Activated T-helper 1 cell treated with anti-CD3 and anti-CD28 coated beads, Interleukin-12 subunit alpha, Interleukin-12 subunit beta, Interleukin-2, Interleukin-4 antibody, amounts not matched to agents 30 ng/mL and 10 ng/mL and 1 ng/mL, durations not matched to agents 14 hours and 24 hours and 36 hours (primary cell): ENCODE measurements around the gene PCSK2. TPM values are rescaled to one million over a fixed set of nuclear protein-coding genes. Genes with fewer than 3 reads are reported as not detected.

Experiments
- DNase-seq: peaks from one replicate; pipeline ENCODE4 v3.0.0; 2021; ENCODE audit warnings: low spot score
- H3K27ac Mint-ChIP-seq: one replicate; pipeline ENCODE4 v1.8.0; 2021; ENCODE audit warnings: mild to moderate bottlenecking, mixed read lengths
- H3K27me3 Mint-ChIP-seq: one replicate; pipeline ENCODE4 v1.8.0; 2022; ENCODE audit warnings: mild to moderate bottlenecking, moderate library complexity, mixed read lengths; ENCODE audit not compliant: insufficient read depth
- H3K36me3 Mint-ChIP-seq: one replicate; pipeline ENCODE4 v1.8.0; 2021; ENCODE audit warnings: low read depth, mixed read lengths
- H3K4me1 Mint-ChIP-seq: one replicate; pipeline ENCODE4 v1.8.0; 2021; ENCODE audit warnings: low read depth, mixed read lengths
- H3K4me3 Mint-ChIP-seq: one replicate; pipeline ENCODE4 v1.8.0; 2021; ENCODE audit warnings: mild to moderate bottlenecking, moderate library complexity, mixed read lengths
- H3K9me3 Mint-ChIP-seq: one replicate; pipeline ENCODE4 v1.8.0; 2021; ENCODE audit warnings: mixed read lengths
- intact Hi-C: fragments of 100-400 bp; cut with micrococcal nuclease; formaldehyde crosslinking; loops from one replicate; pipeline ENCODE4 v1.15.1; 2024
- total RNA-seq: library from RNA; stranded (reverse); gene quantifications from 2 replicates; pipeline ENCODE4 v1.2.3, GENCODE V29; 2022

PCSK2 gene
- total RNA-seq, 1 donor from 2014 or later, result not detected

- intact Hi-C loops, result no loop called here
- Mint-ChIP-seq H3K4me3 (no peak overlapping the region), H3K9me3 (no peaks in the 10 kb centered on the region), H3K27me3 (peaks cover 12% of the 10 kb centered on the region), H3K36me3 (no peaks in the 10 kb centered on the region), H3K4me1 (no peaks in the 10 kb centered on the region), H3K27ac (no peak overlapping the region)
- no peak for DNase-seq
These were observed 225.6 kb downstream of the PCSK2 start for GRCh38 chr20:17452441-17452840.

- intact Hi-C loops, result no loop called here
- no peak for DNase-seq
- no peaks in the 10 kb centered on the region for H3K9me3 Mint-ChIP-seq
- no peaks in the 10 kb centered on the region for H3K36me3 Mint-ChIP-seq
- peaks cover 12% of the 10 kb centered on the region for H3K27me3 Mint-ChIP-seq
- H3K4me1 Mint-ChIP-seq, result no peaks in the 10 kb centered on the region
- H3K4me3 Mint-ChIP-seq, result no peak overlapping the region
- H3K27ac Mint-ChIP-seq, result no peak overlapping the region
These were observed 226.8 kb downstream of the PCSK2 start for GRCh38 chr20:17453592-17453991.

GRCh38 chr20:17456279-17456678 is 229.4 kb downstream of the PCSK2 start:
- intact Hi-C loops, result no loop called here
- no peak for DNase-seq
- peaks cover 11% of the 10 kb centered on the region for H3K27me3 Mint-ChIP-seq
- peaks cover 17% of the 10 kb centered on the region for H3K4me1 Mint-ChIP-seq
- no peaks in the 10 kb centered on the region for H3K36me3 Mint-ChIP-seq
- no peak overlapping the region for H3K27ac Mint-ChIP-seq
- peaks cover 13% of the 10 kb centered on the region for H3K9me3 Mint-ChIP-seq
- no peak overlapping the region for H3K4me3 Mint-ChIP-seq

- H3K9me3 Mint-ChIP-seq, result peaks cover 13% of the 10 kb centered on the region
- no peak overlapping the region for H3K27ac Mint-ChIP-seq
- H3K4me1 Mint-ChIP-seq, result peaks cover 17% of the 10 kb centered on the region
- H3K4me3 Mint-ChIP-seq, result no peak overlapping the region
- H3K27me3 Mint-ChIP-seq, result peaks cover 12% of the 10 kb centered on the region
- DNase-seq, result no peak
- intact Hi-C loops, result no loop called here
- no peaks in the 10 kb centered on the region for H3K36me3 Mint-ChIP-seq
These were observed 230.2 kb downstream of the PCSK2 start for GRCh38 chr20:17457079-17457478.

GRCh38 chr20:17457588-17458190 is 230.8 kb downstream of the PCSK2 start:
- intact Hi-C loops, result no loop called here
- peaks cover 8% of the 10 kb centered on the region for H3K27me3 Mint-ChIP-seq
- H3K9me3 Mint-ChIP-seq, result peaks cover 13% of the 10 kb centered on the region
- H3K27ac Mint-ChIP-seq, result no peak overlapping the region
- no peak for DNase-seq
- H3K4me3 Mint-ChIP-seq, result no peak overlapping the region
- peaks cover 17% of the 10 kb centered on the region for H3K4me1 Mint-ChIP-seq
- no peaks in the 10 kb centered on the region for H3K36me3 Mint-ChIP-seq

- peaks cover 11% of the 10 kb centered on the region for H3K27me3 Mint-ChIP-seq
- H3K4me3 Mint-ChIP-seq, result no peak overlapping the region
- no peaks in the 10 kb centered on the region for H3K36me3 Mint-ChIP-seq
- no peak overlapping the region for H3K27ac Mint-ChIP-seq
- H3K4me1 Mint-ChIP-seq, result peaks cover 17% of the 10 kb centered on the region
- peaks cover 13% of the 10 kb centered on the region for H3K9me3 Mint-ChIP-seq
- intact Hi-C loops, result no loop called here
- no peak for DNase-seq
These were observed 233.3 kb downstream of the PCSK2 start for GRCh38 chr20:17460119-17460518.

GRCh38 chr20:17461941-17462340 is 235.1 kb downstream of the PCSK2 start:
- no peak overlapping the region for H3K4me3 Mint-ChIP-seq
- peaks cover 17% of the 10 kb centered on the region for H3K4me1 Mint-ChIP-seq
- no peak overlapping the region for H3K27ac Mint-ChIP-seq
- intact Hi-C loops, result no loop called here
- H3K36me3 Mint-ChIP-seq, result no peaks in the 10 kb centered on the region
- peaks cover 13% of the 10 kb centered on the region for H3K9me3 Mint-ChIP-seq
- H3K27me3 Mint-ChIP-seq, result peaks cover 14% of the 10 kb centered on the region
- DNase-seq, result no peak

- Mint-ChIP-seq H3K36me3 (no peaks in the 10 kb centered on the region), H3K27me3 (peaks cover 12% of the 10 kb centered on the region), H3K4me1 (peaks cover 17% of the 10 kb centered on the region), H3K27ac (no peak overlapping the region), H3K9me3 (peaks cover 13% of the 10 kb centered on the region), H3K4me3 (no peak overlapping the region)
- intact Hi-C loops, result no loop called here
- no peak for DNase-seq
These were observed 236.9 kb downstream of the PCSK2 start for GRCh38 chr20:17463711-17464110.

- no peak overlapping the region for H3K4me3 Mint-ChIP-seq
- H3K4me1 Mint-ChIP-seq, result peaks cover 10% of the 10 kb centered on the region
- intact Hi-C loops, result no loop called here
- no peak overlapping the region for H3K27ac Mint-ChIP-seq
- H3K27me3 Mint-ChIP-seq, result peaks cover 12% of the 10 kb centered on the region
- DNase-seq, result no peak
- H3K36me3 Mint-ChIP-seq, result no peaks in the 10 kb centered on the region
- peaks cover 3% of the 10 kb centered on the region for H3K9me3 Mint-ChIP-seq
These were observed 238.4 kb downstream of the PCSK2 start for GRCh38 chr20:17465236-17465635.

- Mint-ChIP-seq H3K4me1 (no peaks in the 10 kb centered on the region), H3K27ac (no peak overlapping the region), H3K9me3 (no peaks in the 10 kb centered on the region), H3K27me3 (peaks cover 9% of the 10 kb centered on the region), H3K36me3 (no peaks in the 10 kb centered on the region), H3K4me3 (no peak overlapping the region)
- intact Hi-C loops, result no loop called here
- DNase-seq, result no peak
These were observed 239.8 kb downstream of the PCSK2 start for GRCh38 chr20:17466641-17467040.

GRCh38 chr20:17467120-17467655 is 240.3 kb downstream of the PCSK2 start:
- no peak overlapping the region for H3K4me3 Mint-ChIP-seq
- intact Hi-C loops, result no loop called here
- H3K36me3 Mint-ChIP-seq, result no peaks in the 10 kb centered on the region
- DNase-seq, result no peak
- H3K27me3 Mint-ChIP-seq, result peaks cover 9% of the 10 kb centered on the region
- H3K4me1 Mint-ChIP-seq, result no peaks in the 10 kb centered on the region
- H3K27ac Mint-ChIP-seq, result no peak overlapping the region
- H3K9me3 Mint-ChIP-seq, result no peaks in the 10 kb centered on the region

- Mint-ChIP-seq H3K27ac (no peak overlapping the region), H3K36me3 (no peaks in the 10 kb centered on the region), H3K27me3 (peaks cover 4% of the 10 kb centered on the region), H3K4me3 (no peak overlapping the region), H3K9me3 (no peaks in the 10 kb centered on the region), H3K4me1 (no peaks in the 10 kb centered on the region)
- intact Hi-C loops, result no loop called here
- DNase-seq, result no peak
These were observed 241.4 kb downstream of the PCSK2 start for GRCh38 chr20:17468073-17468840.

- no peak for DNase-seq
- no peaks in the 10 kb centered on the region for H3K36me3 Mint-ChIP-seq
- H3K4me3 Mint-ChIP-seq, result no peak overlapping the region
- no peaks in the 10 kb centered on the region for H3K9me3 Mint-ChIP-seq
- peaks cover 4% of the 10 kb centered on the region for H3K27me3 Mint-ChIP-seq
- H3K4me1 Mint-ChIP-seq, result no peaks in the 10 kb centered on the region
- H3K27ac Mint-ChIP-seq, result no peak overlapping the region
- intact Hi-C loops, result no loop called here
These were observed 242.6 kb downstream of the PCSK2 start for GRCh38 chr20:17469246-17470030.
